Activated CD4-positive, alpha-beta T cell treated with anti-CD3 and anti-CD28 coated beads for 36 hours (primary cell): ENCODE data around the gene TAL1. TPM values are rescaled to one million over a fixed set of nuclear protein-coding genes. Genes with fewer than 3 reads are reported as not detected.

Source experiments
- ATAC-seq: fragments of 200-7000 bp; cut with Tn5 transposase; one replicate; pipeline ENCODE4 v1.10.0; 2021; ENCODE audit warnings: mild to moderate bottlenecking, moderate library complexity
- CTCF ChIA-PET: fragments of 350-600 bp; sonication (Branson Sonifier 250); formaldehyde crosslinking; loops from one replicate; lab custom pipeline; 2021; ENCODE audit warnings: antibody characterized with exemption; lab: Charles Lee
- POLR2A ChIA-PET: fragments of 350-600 bp; sonication (Branson Sonifier 250); formaldehyde crosslinking; loops from one replicate; lab custom pipeline; 2021; ENCODE audit warnings: antibody characterized with exemption, inconsistent platforms; lab: Charles Lee
- DNase-seq: peaks from one replicate; pipeline ENCODE4 v3.0.0-alpha.2; 2020
- H3K27ac Mint-ChIP-seq: one replicate; pipeline ENCODE4 v1.8.0; 2021; ENCODE audit warnings: mixed read lengths
- H3K27me3 Mint-ChIP-seq: one replicate; pipeline ENCODE4 v1.8.0; 2021; ENCODE audit warnings: mixed read lengths
- H3K36me3 Mint-ChIP-seq: one replicate; pipeline ENCODE4 v1.8.0; 2021; ENCODE audit warnings: low read depth, mixed read lengths
- H3K4me1 Mint-ChIP-seq: one replicate; pipeline ENCODE4 v1.8.0; 2021; ENCODE audit warnings: mixed read lengths
- H3K4me3 Mint-ChIP-seq: one replicate; pipeline ENCODE4 v1.8.0; 2021; ENCODE audit warnings: mild to moderate bottlenecking, moderate library complexity, mixed read lengths
- H3K9me3 Mint-ChIP-seq: one replicate; pipeline ENCODE4 v1.8.0; 2021; ENCODE audit warnings: low read depth, mixed read lengths
- intact Hi-C, 2 experiments: fragments of 100-400 bp; cut with DNase I in 1 of 2; cut with micrococcal nuclease in 1 of 2; formaldehyde crosslinking; loops; one replicate each; pipeline versions ENCODE4 v1.14.2 to v1.15.1; 2022 to 2024; cut with DNase I, micrococcal nuclease
- total RNA-seq, 2 experiments: library from RNA; stranded (reverse); gene quantifications; one replicate each; pipeline ENCODE4 v1.2.3, GENCODE V29; 2021

Gene TAL1
- total RNA-seq, 2 experiments from 2014 or later = 0.19 TPM; not detected in 1

DNA sequence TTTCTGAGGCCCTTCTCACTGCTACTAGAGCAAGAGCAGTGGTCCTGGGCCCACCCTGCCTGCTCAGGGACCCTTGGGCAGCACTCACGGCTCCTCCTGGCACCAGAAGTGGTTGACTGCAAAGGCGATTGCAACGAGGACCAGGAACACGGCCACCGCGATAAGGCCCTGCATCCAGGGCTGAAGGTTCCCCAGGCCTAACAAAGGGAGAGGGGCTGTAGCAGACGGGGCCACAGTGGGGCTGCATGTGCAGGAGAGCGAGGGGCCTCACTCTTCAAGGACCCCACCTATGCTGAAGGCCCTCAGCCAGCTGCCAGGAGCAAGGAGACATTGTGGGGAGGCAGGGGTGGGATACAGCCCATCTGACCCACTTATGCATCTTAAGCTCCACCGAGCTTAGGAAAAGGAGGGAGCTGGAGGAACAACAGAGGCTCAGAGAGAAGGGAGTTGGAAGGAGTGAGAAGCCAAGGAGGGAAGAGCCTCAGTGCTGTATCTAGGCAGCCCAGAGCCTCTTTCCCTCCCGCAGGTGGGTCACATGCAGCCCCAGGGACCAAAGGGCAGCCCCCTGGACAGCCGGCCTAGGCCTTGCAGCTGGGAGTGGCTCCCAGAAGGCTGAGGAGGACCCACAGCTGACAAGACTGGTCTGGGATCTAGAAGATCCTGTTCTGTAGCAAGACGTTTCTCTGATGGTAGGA, 44.6 kb downstream of the TAL1 start:
- no peak for ATAC-seq
- ChIA-PET CTCF (interaction anchor here (1.1 to 10.6 kb wide), 2 partner anchors 9 to 76 kb away, joined by 5 to 121 read pairs; no protein-coding TSS in a partner anchor), POLR2A (no interaction called here)
- Mint-ChIP-seq H3K27ac (no peak overlapping the region), H3K36me3 (no peaks in the 10 kb centered on the region), H3K27me3 (no peaks in the 10 kb centered on the region), H3K4me3 (no peak overlapping the region), H3K9me3 (no peaks in the 10 kb centered on the region), H3K4me1 (no peaks in the 10 kb centered on the region)
- DNase-seq = no peak
- intact Hi-C loops = loop anchor here in 1 of 2 experiments (10.0 kb wide), 1 partner anchor 537 kb away; no protein-coding TSS in a partner anchor

DNA sequence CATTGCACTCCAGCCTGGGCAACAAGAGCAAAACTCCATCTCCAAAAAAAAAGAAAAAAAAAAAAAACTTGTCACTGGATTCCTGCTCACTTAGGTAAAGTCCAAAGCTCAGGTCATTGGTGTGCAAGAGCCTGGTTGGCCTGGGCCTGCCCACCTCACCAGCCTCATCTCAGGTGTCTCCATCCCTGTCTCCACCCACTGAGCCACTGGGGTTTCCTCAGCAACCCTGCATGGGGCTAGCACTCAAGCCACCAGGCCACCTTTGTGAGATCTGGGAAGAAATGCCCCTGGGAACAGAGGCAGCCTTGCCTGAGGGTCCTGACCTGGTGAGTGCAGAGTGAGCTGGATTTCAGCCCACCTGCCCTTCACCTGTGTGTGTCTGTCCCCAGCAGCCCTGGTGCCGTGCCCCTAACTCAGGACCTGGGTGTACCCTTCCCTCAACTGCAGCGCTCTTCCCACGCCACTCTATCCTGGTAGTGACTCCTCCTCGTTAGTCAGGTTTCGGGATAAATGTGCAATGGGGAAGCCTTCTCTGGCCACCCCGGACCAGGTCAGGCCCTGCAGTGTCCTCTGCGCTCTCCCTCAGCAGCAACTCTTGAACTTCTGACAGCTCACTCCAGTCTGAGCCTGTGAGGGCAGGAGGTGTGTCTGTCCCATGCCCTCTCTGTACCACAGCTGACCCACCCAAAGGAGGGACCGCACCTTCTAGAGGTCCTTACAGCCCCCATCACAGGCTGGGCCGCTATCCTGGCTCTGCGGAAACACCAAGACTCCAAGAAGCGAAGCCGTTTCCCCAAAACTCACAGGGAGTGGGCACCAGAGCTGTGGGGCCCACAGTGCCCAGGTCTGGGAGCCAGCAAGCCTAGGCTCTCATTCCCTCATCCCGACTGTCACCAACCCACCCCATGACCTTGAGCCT, 45.5 kb downstream of the TAL1 start:
- ATAC-seq = no peak
- Mint-ChIP-seq H3K4me1 (no peaks in the 10 kb centered on the region), H3K9me3 (no peaks in the 10 kb centered on the region), H3K27me3 (no peaks in the 10 kb centered on the region), H3K4me3 (no peak overlapping the region), H3K36me3 (no peaks in the 10 kb centered on the region), H3K27ac (no peak overlapping the region)
- ChIA-PET CTCF (interaction anchor here (0.5 to 10.6 kb wide), 2 partner anchors 9 to 246 kb away, joined by 4 to 121 read pairs; no protein-coding TSS in a partner anchor), POLR2A (no interaction called here)
- intact Hi-C loops = loop anchor here in 1 of 2 experiments (10.0 kb wide), 1 partner anchor 538 kb away; no protein-coding TSS in a partner anchor
- no peak for DNase-seq

DNA sequence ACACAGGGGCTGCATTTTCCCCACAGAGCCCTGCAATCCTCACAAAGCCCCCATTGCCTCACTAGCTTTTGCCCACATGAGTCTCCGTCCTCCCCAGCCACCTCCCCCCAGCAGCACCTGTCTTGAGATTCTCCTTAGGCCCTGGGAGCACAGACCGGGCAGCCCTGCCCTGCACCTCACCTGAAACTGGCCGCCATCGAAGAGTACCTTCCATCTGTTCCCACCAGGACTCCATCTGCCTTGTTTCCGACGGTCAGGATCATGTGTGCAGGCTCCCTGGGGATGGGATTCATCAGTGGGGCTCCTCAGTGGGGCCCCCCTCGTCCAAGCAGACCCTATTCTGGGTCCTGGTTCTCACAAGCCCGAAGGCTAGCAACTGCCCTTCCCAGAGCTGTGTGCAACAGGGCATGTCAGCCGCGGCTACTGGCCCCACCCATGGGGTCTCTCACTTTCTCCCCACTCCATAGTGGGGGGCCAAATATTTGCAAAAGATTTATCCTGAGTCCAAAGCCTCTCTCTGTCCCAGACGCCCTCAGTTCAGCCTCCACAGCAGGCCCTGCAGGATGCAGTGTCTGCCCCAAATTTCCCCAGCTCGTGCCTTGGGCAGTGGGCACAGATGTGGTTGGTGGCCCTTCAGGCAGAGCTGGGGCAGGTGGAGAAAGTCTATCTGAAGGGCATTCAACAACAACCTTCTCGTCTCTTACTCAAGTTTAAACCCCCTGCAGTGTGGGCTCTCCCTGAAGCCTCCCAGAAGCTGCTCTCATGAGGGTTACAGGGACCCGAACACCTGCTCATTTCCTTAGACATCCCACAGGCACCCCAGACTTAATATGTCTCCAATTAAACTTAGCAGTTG, 47.0 kb downstream of the TAL1 start:
- no peaks in the 10 kb centered on the region for H3K36me3 Mint-ChIP-seq
- no peaks in the 10 kb centered on the region for H3K4me1 Mint-ChIP-seq
- no peak overlapping the region for H3K27ac Mint-ChIP-seq
- POLR2A ChIA-PET = no interaction called here
- no peak for DNase-seq
- no peak overlapping the region for H3K4me3 Mint-ChIP-seq
- intact Hi-C loops = loop anchor here in 1 of 2 experiments (10.0 kb wide), 1 partner anchor 540 kb away; no protein-coding TSS in a partner anchor
- no peak for ATAC-seq
- peaks cover 5% of the 10 kb centered on the region for H3K27me3 Mint-ChIP-seq
- CTCF ChIA-PET = interaction anchor here (0.6 to 1.2 kb wide), 3 partner anchors 8 to 1286 kb away, joined by 3 to 4 read pairs (median 3); no protein-coding TSS in a partner anchor
- no peaks in the 10 kb centered on the region for H3K9me3 Mint-ChIP-seq

DNA sequence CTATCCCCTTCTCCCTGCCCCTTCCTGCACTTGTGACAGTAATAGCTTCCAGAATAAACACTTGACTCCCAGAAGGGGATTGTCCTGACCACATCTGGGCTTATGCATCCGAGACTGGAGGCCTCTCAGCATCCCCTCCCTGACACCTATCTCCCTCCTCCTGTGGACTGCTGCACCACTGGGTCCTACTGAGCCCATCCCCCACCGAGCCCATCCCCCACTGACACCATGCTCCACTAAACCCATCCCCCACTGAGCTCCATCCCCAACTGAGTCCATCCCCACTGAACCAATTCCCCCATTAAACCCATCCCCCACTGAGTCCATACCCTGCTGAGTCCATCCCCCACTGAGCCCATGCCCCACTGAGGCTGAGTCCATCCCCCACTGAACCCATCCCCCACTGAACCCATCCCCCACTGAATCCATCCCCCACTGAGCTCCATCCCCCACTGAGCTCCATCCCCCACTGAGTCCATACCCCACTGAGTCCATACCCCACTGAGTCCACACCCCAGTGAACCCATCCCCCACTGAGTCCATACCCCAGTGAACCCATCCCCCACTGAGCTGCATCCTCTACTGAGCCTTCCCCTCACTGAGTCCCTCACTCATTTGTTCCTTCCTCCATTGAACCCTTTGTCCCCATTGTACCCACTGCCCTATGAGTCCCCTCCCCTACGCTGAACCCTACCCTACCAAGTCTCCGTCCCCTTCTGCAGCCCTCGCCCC, 47.8 kb downstream of the TAL1 start:
- POLR2A ChIA-PET = interaction anchor here (0.5 kb wide), 1 partner anchor 298 kb away, joined by 3 read pairs; no protein-coding TSS in a partner anchor
- no peak overlapping the region for H3K4me3 Mint-ChIP-seq

DNA sequence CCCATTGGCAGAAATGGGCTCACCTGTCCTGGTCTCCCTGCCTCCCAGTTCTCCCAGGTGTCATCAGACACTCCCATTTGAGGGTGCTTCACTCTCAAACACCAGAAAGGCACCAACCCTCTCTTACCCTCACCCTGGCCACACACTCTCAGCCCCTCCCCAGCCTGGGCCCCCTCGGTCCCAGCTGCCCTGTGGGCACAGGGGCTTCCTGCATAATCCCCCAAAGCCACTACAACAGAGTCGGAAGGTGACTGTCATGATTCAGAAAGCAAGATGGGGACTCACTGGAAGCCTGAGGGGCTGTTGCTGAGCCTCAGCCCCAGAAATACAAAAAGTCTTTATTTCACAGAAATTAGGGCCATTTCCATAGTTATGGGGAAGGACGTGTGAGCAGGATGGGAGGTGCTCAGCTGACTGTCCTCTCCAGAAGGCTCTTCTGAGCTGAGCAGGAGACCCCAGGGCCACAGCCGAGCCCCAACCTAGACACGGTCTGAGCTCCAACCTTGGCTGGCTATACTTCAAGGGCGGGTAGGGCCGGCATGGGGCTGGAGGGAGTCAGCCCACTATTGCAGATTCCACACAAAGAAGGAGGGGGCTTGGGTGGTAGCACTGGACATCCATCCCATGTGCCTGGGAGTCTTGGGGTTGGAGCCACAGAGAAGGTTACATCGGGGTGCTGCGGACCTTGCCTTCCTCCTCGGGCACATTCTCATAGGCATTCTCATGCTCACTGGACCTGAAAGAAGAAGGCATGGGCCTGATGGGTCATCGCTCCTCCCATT, 48.5 kb downstream of the TAL1 start:
- H3K9me3 Mint-ChIP-seq = no peaks in the 10 kb centered on the region
- ChIA-PET POLR2A (interaction anchor here (0.5 kb wide), 1 partner anchor 299 kb away, joined by 3 read pairs; no protein-coding TSS in a partner anchor), CTCF (interaction anchor here (0.7 to 1.0 kb wide), 3 partner anchors 10 to 249 kb away, joined by 3 to 4 read pairs (median 3); no protein-coding TSS in a partner anchor)
- intact Hi-C loops = loop anchor here in 1 of 2 experiments (10.0 kb wide), 1 partner anchor 541 kb away; no protein-coding TSS in a partner anchor
- DNase-seq (no peak), ATAC-seq (no peak)
- H3K27ac Mint-ChIP-seq = no peak overlapping the region
- no peaks in the 10 kb centered on the region for H3K36me3 Mint-ChIP-seq
- H3K4me1 Mint-ChIP-seq = peaks cover 8% of the 10 kb centered on the region
- peaks cover 11% of the 10 kb centered on the region for H3K27me3 Mint-ChIP-seq
- no peak overlapping the region for H3K4me3 Mint-ChIP-seq

More for the DNA sequence above, 47.8 kb downstream of the TAL1 start:
- intact Hi-C loops = loop anchor here in 1 of 2 experiments (10.0 kb wide), 1 partner anchor 541 kb away; no protein-coding TSS in a partner anchor
- ATAC-seq (no peak), DNase-seq (no peak)
- Mint-ChIP-seq H3K27me3 (peaks cover 9% of the 10 kb centered on the region), H3K4me1 (peaks cover 5% of the 10 kb centered on the region), H3K27ac (no peak overlapping the region), H3K36me3 (no peaks in the 10 kb centered on the region), H3K9me3 (no peaks in the 10 kb centered on the region)
- CTCF ChIA-PET = interaction anchor here (1.0 to 1.2 kb wide), 2 partner anchors 9 to 43 kb away, joined by 3 to 4 read pairs; no protein-coding TSS in a partner anchor

DNA sequence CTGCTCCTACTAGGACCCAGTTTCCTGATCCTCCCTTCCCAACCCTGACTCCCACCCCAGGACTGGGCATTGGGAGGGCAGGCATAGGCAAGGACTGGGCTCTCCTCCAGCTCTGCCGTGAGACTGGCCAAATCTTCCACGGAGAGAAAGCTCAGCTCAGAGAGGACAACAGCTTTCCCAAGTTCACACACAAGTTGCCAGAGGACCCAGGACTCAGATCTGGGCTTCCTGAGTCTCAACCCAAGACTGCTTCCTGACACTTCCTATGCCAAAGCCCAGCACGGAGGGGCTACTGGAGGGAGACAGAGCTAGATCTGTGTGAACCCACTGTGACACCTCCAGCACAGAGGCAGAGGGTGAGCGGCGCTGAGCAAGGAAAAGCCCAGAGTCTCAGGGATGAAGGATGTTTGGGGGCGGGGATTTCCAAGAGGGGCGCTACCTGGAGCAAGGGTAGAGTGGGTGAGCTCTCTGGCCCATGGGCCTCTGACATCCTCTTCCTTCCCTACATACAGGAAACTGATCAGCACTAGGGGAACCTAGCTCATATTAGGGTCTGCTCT, 49.3 kb downstream of the TAL1 start:
- no peak overlapping the region for H3K27ac Mint-ChIP-seq
- POLR2A ChIA-PET = no interaction called here
- H3K36me3 Mint-ChIP-seq = no peaks in the 10 kb centered on the region
- peaks cover 8% of the 10 kb centered on the region for H3K4me1 Mint-ChIP-seq
- peaks cover 12% of the 10 kb centered on the region for H3K27me3 Mint-ChIP-seq
- CTCF ChIA-PET = interaction anchor here (0.7 kb wide), 2 partner anchors 10 to 248 kb away, joined by 3 to 4 read pairs; no protein-coding TSS in a partner anchor
- H3K9me3 Mint-ChIP-seq = no peaks in the 10 kb centered on the region
- intact Hi-C loops = loop anchor here in 1 of 2 experiments (10.0 kb wide), 1 partner anchor 542 kb away; no protein-coding TSS in a partner anchor
- no peak for DNase-seq
- H3K4me3 Mint-ChIP-seq = no peak overlapping the region
- no peak for ATAC-seq

DNA sequence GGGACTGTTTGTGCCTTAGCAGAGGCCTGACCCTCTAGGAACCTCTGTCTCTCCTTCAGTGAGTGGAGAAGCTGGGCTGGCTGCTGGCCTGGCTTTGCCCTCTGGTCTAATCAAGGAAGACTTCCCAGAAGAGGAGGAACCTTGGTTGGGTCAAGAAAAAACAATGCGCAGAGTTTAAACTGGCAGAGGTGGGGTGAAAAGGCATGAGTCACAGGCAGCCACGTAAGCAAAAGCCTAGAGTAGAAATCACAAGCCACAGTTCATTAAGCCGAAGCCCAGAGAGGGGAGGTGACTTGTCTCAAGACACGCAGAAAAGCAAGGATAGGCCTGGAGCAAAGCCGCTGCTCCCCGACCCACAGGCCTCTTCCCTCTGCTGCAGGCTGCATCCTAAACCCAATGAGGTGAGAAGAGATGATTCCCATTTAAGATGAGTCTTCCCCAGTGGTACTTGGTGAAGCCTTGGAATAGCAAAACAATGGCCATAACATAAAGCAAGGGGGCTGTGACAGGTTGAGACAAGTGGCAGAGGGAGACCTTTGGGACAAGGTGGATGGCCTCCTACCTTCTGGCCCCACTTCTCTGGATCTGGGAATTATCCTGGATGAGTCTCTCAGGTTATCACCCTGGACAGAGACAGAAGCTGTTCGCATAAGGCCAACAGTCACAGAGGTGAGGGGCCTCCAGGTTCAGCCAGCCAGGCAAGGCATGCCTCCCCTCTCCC, 49.9 kb downstream of the TAL1 start:
- Mint-ChIP-seq H3K4me3 (no peak overlapping the region), H3K9me3 (no peaks in the 10 kb centered on the region), H3K4me1 (peaks cover 8% of the 10 kb centered on the region), H3K27ac (no peak overlapping the region), H3K27me3 (peaks cover 12% of the 10 kb centered on the region), H3K36me3 (no peaks in the 10 kb centered on the region)
- ChIA-PET POLR2A (no interaction called here), CTCF (interaction anchor here (0.6 to 7.6 kb wide), 2 partner anchors 10 to 1376 kb away, joined by 3 to 121 read pairs; partner anchors contain the start of gene PDZK1IP1)
- intact Hi-C loops = loop anchor here in 1 of 2 experiments (10.0 kb wide), 1 partner anchor 543 kb away; no protein-coding TSS in a partner anchor
- ATAC-seq = no peak
- DNase-seq = no peak

DNA sequence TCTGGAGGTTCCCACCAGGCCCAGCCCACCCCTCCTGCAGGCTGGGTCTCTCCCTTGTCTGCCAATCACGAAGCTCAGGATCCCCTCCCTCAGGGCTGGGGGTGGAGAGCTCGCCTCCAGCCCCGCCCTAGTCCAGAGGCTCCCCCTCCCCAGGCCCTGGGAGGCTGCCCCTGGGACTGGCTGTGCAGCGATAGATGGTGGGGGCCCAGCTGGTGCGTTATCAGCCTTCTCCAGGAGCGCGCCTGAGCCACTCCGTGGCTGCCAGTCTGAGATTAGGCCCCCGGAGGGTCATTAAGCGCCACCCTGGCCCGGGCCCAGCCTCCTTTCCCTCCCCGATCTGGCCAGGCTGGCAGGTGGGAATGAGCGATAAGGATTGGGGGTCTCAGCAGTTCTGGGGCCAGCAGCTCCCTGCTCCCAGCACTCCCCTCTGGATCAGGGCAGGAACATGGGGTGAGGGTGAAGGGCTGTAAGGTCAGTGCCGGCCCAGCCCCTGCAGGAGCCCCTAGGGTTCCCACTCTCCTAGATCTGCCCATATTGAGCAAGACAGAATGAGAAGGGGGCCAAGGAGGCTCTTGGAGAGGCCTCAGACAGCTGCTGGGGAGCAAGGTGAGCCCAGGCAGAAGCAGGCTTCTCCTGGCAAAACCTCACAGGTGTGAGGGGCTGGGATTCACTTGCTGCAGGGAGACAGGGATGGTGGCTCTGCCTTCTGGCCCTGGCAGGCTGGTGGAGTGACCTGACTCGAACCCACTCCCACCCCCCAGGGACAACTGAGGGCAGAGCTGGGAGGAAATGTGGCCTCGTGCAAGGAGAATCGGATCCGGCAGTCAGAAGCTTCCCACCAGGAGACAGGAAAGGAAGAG, 50.7 kb downstream of the TAL1 start:
- Mint-ChIP-seq H3K4me1 (peaks cover 8% of the 10 kb centered on the region), H3K9me3 (no peaks in the 10 kb centered on the region), H3K36me3 (no peaks in the 10 kb centered on the region), H3K4me3 (no peak overlapping the region), H3K27me3 (peaks cover 14% of the 10 kb centered on the region), H3K27ac (no peak overlapping the region)
- ChIA-PET CTCF (interaction anchor here (0.6 to 7.6 kb wide), 3 partner anchors 11 to 1375 kb away, joined by 3 to 121 read pairs (median 47); partner anchors contain the start of gene PDZK1IP1), POLR2A (interaction anchor here (0.6 kb wide), 1 partner anchor 84 kb away, joined by 4 read pairs; no protein-coding TSS in a partner anchor)
- ATAC-seq (no peak), DNase-seq (no peak)
- intact Hi-C loops = loop anchor here in 1 of 2 experiments (10.0 kb wide), 1 partner anchor 543 kb away; no protein-coding TSS in a partner anchor
